Myocyte (in vitro differentiated cells): ENCODE data around the gene PTPN14. TPM values are rescaled to one million over a fixed set of nuclear protein-coding genes. Genes with fewer than 3 reads are reported as not detected.
"Not testable (repeated sequence)": the region's sequence is repeated elsewhere in the genome, so short reads cannot be mapped to it uniquely, and the experiment has no call there.

Source experiments
- DNase-seq: peaks from one replicate; pipeline ENCODE4 v3.0.0-alpha.2; 2012; ENCODE audit warnings: low read depth
- total RNA-seq: library from RNA; depleted of rRNA; stranded (reverse); fragments of >200 nt; gene quantifications from 2 replicates; pipeline ENCODE4 v1.2.3, GENCODE V29; 2014

Gene PTPN14
- total RNA-seq, 1 donor from 2014 or later: 17.8 TPM

GRCh38 chr1:214513394-214513793 lies 38.0 kb downstream of the PTPN14 start:
- DNase-seq: no peak

GRCh38 chr1:214511639-214511998 lies 39.8 kb downstream of the PTPN14 start:
- DNase-seq: no peak

GRCh38 chr1:214510914-214511638 lies 40.3 kb downstream of the PTPN14 start:
- no peak for DNase-seq

- DNase-seq: no peak
Observed at GRCh38 chr1:214510477-214510876, 40.9 kb downstream of the PTPN14 start.

- not testable (repeated sequence) for DNase-seq
Observed at GRCh38 chr1:214509622-214510021, 41.8 kb downstream of the PTPN14 start.

- no peak for DNase-seq
Observed at GRCh38 chr1:214506972-214507431, 44.4 kb downstream of the PTPN14 start.

GRCh38 chr1:214505134-214505533 lies 46.3 kb downstream of the PTPN14 start:
- DNase-seq: no peak

- no peak for DNase-seq
Observed at GRCh38 chr1:214504330-214504729, 47.1 kb downstream of the PTPN14 start.

- no peak for DNase-seq
Observed at GRCh38 chr1:214503553-214503952, 47.8 kb downstream of the PTPN14 start.

- DNase-seq: no peak
Observed at GRCh38 chr1:214500340-214501055, 50.9 kb downstream of the PTPN14 start.

- DNase-seq: no peak
Observed at GRCh38 chr1:214499732-214500131, 51.7 kb downstream of the PTPN14 start.

- DNase-seq: no peak
Observed at GRCh38 chr1:214498021-214498420, 53.4 kb downstream of the PTPN14 start.

- DNase-seq: no peak
Observed at GRCh38 chr1:214496126-214496525, 55.3 kb downstream of the PTPN14 start.

- peak; percentile 61 for DNase-seq
Observed at GRCh38 chr1:214494706-214495105, 56.7 kb downstream of the PTPN14 start.

- not testable (repeated sequence) for DNase-seq
Observed at GRCh38 chr1:214494179-214494578, 57.2 kb downstream of the PTPN14 start.

GRCh38 chr1:214493126-214493796 lies 58.1 kb downstream of the PTPN14 start:
- DNase-seq: no peak

- peak; percentile 41 for DNase-seq
Observed at GRCh38 chr1:214492401-214493075, 58.9 kb downstream of the PTPN14 start.

- DNase-seq: no peak
Observed at GRCh38 chr1:214491468-214492146, 59.8 kb downstream of the PTPN14 start.

- DNase-seq: no peak
Observed at GRCh38 chr1:214485151-214485550, 66.3 kb downstream of the PTPN14 start.

GRCh38 chr1:214483180-214483579 lies 68.2 kb downstream of the PTPN14 start:
- not testable (repeated sequence) for DNase-seq
